A549 treated with DMSO at 1 μM for 4 hours (cell line): ENCODE data around the gene GJC3. TPM values are rescaled to one million over a fixed set of nuclear protein-coding genes. Genes with fewer than 3 reads are reported as not detected.

ENCODE experiments used
- total RNA-seq: library from RNA; stranded (reverse); fragments of 200-300 nt; extraction: Qiagen RNA extraction; gene quantifications from 5 replicates; pipeline ENCODE4 v1.2.3, GENCODE V29; 2022; ENCODE audit warnings: low read depth

The GJC3 gene
- total RNA-seq = 0.09 to 0.18 TPM (median 0.13 TPM) in 4 of 5 replicates, not detected in the other

GRCh38 chr7:99928994-99929729 lies at the start of gene GJC3:
TSS of gene GJC3 (minus strand) at chr7:99929620. CDS start at chr7:99929620, 0 bp downstream.

GRCh38 chr7:99975782-99976521 lies 46.5 kb upstream of the GJC3 start, which contains the start of gene AZGP1:
TSS of gene AZGP1 (minus strand) at chr7:99976031. CDS start at chr7:99976020, 11 bp downstream.

GRCh38 chr7:99918959-99919813 lies 10.2 kb downstream of the GJC3 start, which contains the start of gene TRIM4:
TSS of gene TRIM4 (minus strand) at chr7:99919530. CDS start at chr7:99919401, 129 bp downstream.

GRCh38 chr7:99876933-99877332 lies 52.5 kb downstream of the GJC3 start, which contains the start of gene OR2AE1:
TSS of gene OR2AE1 (minus strand) at chr7:99877033. CDS start at chr7:99877033, 0 bp downstream.

Other genes starting within 250 kb of the GJC3 start
- gene CYP3A5, start 249.6 kb downstream of the GJC3 start, total RNA-seq = 1.4 to 2.2 TPM (median 1.5 TPM) in 5 replicates
- not detected in 5 replicates for gene CYP3A7, start 194.4 kb downstream of the GJC3 start, total RNA-seq
- gene CYP3A4, start 145.4 kb downstream of the GJC3 start, total RNA-seq = not detected in 5 replicates
- gene CYP3A43, start 101.6 kb downstream of the GJC3 start, total RNA-seq = not detected in 5 replicates
- not detected in 5 replicates for gene OR2AE1, start 52.6 kb downstream of the GJC3 start, total RNA-seq
- 25.4 to 29.5 TPM (median 27.3 TPM) in 5 replicates for gene TRIM4, start 10.1 kb downstream of the GJC3 start, total RNA-seq
- gene AZGP1, start 46.4 kb upstream of the GJC3 start, total RNA-seq = 0.23 TPM in 1 of 5 replicates, not detected in the others
- gene ZKSCAN1, start 86.0 kb upstream of the GJC3 start, total RNA-seq = 8.0 to 12.2 TPM (median 10.6 TPM) in 5 replicates
- 9.5 to 11.9 TPM (median 9.9 TPM) in 5 replicates for gene ZSCAN21, start 120.2 kb upstream of the GJC3 start, total RNA-seq
- gene ZNF3, start 152.1 kb upstream of the GJC3 start, total RNA-seq = 19.1 to 27.5 TPM (median 22.3 TPM) in 5 replicates
- gene COPS6, start 159.3 kb upstream of the GJC3 start, total RNA-seq = 169 to 186 TPM (median 179 TPM) in 5 replicates
- gene MCM7, start 171.8 kb upstream of the GJC3 start, total RNA-seq = 236 to 264 TPM (median 254 TPM) in 5 replicates
- gene AP4M1, start 172.0 kb upstream of the GJC3 start, total RNA-seq = 13.8 to 17.6 TPM (median 15.3 TPM) in 5 replicates
- gene TAF6, start 189.7 kb upstream of the GJC3 start, total RNA-seq = 54.0 to 75.4 TPM (median 65.5 TPM) in 5 replicates
- gene CNPY4, start 190.0 kb upstream of the GJC3 start, total RNA-seq = 8.6 to 13.2 TPM (median 11.4 TPM) in 5 replicates
- gene MBLAC1, start 197.3 kb upstream of the GJC3 start, total RNA-seq = 2.3 to 3.1 TPM (median 2.7 TPM) in 5 replicates
- gene LAMTOR4, start 219.3 kb upstream of the GJC3 start, total RNA-seq = 163 to 183 TPM (median 169 TPM) in 5 replicates
- 9.6 to 15.3 TPM (median 14.0 TPM) in 5 replicates for gene TRAPPC14, start 229.1 kb upstream of the GJC3 start, total RNA-seq
- gene GAL3ST4, start 239.0 kb upstream of the GJC3 start, total RNA-seq = 0.10 to 0.26 TPM (median 0.18 TPM) in 4 of 5 replicates, not detected in the other
- 0.70 to 1.4 TPM (median 1.2 TPM) in 5 replicates for gene GPC2, start 247.8 kb upstream of the GJC3 start, total RNA-seq
- 0.08 to 0.27 TPM (median 0.14 TPM) in 4 of 5 replicates, not detected in the other for gene STAG3, start 248.3 kb upstream of the GJC3 start, total RNA-seq